GM18511 (cell line): ENCODE data around the gene HOMER3.
"Not testable (repeated sequence)": the region's sequence is repeated elsewhere in the genome, so short reads cannot be mapped to it uniquely, and the experiment has no call there.

ENCODE experiments used
- ATAC-seq: cut with Tn5 transposase; IDR thresholded peaks from one replicate; pipeline ENCODE4 v1.9.1; 2021; ENCODE audit warnings: mild to moderate bottlenecking, moderate library complexity; ENCODE audit not compliant: unreplicated experiment

The HOMER3 gene

DNA sequence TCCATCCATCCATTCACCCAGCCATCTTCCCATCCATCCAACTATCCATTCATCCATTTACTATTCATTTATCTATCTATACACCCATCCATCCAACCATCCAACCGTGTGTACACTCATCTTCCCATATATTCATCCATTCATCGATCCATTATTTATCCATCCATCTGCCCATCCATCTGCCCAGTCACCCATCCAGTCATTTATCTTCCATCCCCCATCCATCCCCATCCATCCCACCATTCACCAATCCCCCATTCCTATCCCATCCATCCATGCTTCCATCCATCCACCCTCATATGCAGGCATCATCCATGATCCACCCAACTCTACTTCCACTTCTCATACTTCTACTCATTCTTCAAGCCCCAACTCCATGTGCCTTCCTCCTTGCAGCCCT lies 14.0 kb upstream of the HOMER3 start:
- no peak for ATAC-seq

DNA sequence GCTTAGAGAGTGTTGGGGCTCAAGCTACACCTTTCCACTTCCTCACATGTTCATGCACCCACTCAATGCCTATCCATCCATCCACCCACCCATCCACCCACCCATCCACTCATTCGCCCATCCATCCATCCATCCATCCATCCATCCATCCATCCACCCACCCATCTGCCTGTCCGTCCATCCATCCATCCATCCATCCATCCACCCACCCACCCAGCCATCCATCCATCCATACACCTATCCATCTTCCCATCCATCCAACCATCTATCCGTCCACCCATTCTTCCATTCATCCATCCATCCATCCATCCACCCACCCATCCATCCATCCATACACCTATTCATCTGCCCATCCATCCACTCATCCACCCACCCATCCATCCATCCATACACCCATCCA lies 13.1 kb upstream of the HOMER3 start:
- no peak for ATAC-seq

DNA sequence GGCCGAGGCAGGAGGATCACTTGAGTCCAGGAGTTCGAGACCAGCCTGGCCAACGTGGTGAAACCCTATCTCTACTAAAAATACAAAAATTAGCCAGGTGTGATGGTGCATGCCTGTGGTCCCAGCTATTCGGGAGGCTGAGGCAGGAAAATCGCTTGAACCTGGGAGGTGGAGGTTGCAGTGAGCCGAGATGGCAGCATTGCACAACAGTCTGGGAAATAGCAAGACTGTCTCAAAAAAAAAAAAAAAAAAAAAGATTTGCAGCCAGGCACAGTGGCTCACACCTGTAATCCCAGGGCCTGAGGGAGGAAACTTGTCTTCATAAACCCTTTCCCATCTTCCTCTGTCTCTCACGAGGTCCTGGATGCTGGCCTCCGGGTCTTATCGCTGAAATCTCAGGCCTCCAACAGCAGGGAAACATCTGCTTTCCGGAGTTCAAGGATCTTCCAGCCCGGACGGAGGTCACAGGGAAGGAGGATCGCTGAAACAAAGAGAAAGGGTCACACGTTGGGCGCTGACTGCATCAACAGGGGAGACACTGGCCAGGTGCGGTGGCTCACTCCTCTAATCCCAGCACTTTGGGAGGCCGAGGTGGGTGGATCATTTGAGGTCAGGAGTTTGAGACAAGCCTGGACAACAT lies 11.5 kb upstream of the HOMER3 start:
- ATAC-seq, result not testable (repeated sequence)

DNA sequence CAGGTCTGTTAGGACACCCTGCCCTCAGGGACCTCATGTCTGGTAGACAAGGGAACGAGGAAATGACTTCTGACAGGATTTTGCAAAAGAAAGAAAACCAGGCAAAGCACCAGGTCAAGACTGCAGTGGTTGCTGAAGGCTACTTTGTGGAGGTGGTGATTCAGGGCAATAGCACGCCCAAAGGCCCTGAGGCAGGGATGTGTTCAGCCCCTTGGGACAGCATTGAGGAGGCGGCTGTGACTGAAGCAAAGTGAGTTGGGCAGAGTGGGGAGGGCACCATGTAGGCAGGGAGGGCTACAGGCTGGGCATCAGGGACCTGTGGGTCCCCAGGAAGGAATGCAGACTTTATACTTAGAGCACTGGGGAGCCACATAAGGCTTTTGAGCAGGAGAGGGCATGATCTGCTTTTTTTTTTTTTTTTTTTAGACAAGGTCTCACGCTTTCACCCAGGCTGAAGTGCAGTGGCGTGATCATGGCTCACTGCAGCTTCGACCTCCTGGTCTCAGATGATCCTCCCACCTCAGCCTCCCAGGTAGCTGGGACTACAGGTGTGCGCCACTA lies 10.8 kb upstream of the HOMER3 start:
- no peak for ATAC-seq

DNA sequence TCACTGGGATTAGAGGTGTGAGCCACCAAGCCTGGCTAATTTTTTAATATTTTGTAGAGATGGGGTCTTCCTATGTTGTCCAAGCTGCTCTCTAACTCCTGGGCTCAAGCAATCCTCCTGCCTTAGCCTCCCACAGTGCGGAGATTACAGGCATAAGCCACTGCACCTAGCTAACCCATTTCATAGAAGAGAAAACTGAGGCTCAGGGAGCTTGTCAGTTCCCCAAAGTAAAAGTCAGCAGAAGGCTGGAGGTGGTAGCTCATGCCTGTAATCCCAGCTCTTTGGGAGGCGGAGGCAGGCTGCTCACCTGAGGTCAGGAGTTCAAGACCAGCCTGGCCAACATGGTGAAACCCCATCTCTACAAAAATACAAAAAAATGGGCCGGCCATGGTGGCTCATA lies 8.8 kb upstream of the HOMER3 start:
- ATAC-seq, result no peak

DNA sequence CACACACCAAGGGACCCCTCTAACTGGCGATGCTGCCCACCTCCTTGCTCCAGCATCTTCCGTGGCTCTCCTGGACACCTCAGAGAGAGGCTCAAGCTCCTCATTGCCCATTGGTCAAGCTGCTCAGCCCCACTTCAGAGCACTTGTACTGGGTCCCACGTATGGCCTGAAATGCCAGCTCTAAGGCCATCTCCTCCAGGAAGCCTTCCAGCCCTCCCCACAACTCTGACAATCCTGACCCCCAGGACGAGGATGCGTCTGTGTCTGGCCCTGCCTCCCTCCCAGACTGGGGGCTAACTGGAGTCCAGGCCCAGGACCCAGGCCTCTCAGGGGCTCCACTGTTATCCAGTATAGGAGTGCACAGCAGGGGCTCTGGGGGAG lies 7.9 kb upstream of the HOMER3 start:
- ATAC-seq, result no peak

DNA sequence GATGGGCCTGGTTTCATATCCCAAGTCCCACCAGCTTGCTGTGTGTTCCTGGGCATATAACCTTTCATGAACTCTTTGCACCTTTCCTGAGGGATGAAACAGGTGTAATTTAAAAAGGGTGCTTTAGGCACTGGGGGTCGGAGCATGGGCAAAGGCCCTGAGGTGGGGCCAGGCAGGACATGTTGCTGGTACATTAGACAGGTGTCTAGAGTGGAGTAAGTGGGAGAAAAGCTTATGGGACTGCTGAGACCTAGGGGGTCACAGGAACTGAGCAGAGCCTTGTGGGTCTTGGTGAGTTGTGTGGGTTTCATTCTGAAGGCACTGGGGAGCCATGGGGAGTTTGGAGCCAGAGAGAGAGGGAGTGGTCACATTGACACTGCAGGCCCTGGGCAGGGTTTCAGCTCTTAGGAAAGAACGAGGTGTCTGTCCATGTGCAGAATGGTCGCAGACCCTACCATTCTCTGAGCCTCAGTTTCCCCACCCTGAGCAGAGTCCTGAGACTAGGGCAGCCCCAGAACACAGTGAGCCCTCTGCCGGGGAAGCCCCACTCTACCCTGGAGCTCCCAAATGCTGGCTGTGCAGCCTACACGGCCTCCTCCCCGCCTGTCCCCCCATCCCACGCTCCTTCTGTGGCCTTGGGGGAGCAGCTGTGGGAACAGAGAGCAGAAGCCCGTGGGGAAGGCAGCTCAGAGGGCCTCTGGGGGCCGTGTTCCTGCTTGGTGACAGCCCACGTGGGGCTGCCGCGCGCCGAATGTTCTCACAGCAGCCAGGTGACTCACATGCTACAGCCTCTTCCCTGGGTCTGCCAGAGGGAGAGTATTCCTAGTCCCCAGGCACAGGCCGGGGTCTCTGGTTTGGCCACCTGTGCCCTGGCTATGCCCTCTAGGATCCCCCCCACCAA lies 7.3 kb upstream of the HOMER3 start:
- ATAC-seq, result no peak

DNA sequence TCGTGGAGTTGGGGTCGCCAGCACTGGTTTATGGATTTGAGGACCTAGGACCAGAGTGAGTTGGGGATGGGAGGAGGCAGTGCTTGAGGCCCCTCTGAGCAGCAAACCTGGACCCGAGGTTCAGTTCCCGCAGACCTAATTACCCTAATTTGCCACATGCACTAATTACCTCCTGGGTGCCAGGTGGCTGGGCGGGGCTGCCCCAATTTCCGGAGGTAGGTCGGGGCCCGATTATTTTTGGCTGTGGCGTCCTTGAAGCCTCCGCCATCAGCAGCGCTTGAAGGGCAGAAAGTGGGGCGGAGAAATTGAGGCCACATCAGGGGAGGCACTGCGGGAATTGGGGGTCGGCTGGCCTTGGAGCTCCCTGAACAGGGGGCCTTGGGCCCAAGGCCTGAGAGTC lies 5.9 kb upstream of the HOMER3 start:
- ATAC-seq, result no peak

DNA sequence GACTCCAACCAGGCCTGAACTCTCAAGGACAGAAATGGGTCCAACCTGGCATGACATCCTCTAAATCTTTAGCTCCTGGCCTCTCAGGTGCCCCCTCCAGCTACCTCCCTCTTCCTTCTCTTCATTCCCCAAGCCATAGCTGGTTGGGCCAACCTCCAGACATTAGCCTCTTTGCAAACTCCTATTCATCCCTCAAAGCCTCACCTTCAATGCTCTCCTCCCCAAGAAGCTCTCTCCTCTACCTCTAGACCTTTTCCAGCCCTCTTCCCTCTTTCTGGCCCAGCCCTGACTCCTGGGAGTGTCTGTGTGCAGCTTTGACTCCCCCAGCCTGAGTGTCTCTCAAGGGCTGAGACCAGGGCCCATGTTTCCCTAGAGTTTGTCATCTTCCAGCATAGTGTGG lies 5.3 kb upstream of the HOMER3 start:
- ATAC-seq, result no peak

DNA sequence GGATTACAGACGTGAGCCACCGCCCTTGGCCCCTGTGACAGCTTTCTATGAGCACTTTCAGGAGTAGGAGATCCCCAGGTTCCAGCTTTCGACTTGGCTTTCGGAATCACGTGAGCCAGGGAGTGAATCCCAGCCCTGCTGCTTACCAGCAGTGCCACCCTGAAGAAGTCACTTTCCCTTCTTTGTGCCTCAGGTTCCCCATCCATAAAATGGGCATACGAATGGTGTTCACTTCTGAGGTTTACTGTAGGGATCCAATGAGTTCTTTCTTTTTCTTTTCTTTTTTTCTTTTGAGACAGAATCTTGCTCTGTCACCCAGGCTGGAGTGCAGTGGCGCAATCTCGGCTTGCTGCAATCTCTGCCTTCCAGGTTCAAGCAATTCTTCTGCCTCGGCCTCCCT lies 4.3 kb upstream of the HOMER3 start:
- no peak for ATAC-seq

DNA sequence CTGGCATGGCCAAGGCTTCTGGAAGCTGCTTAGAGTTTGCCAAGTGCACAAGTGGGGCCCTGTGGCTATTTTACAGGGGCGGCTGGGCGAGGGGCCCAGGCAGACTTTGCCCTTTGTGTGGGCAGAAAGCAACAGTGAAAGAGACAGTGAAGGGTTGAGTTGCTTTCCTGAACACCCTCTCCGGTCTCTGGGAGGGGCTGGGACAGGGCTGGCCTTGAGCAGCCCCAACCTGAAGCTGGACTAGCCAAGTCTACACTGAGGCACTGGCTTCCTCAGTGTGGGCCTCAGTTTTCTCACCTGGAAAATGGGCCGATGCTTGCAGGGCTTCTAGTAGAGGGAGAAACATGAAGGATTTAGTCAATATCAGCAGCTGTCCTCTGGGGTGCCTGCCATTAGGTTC lies 2.4 kb upstream of the HOMER3 start:
- ATAC-seq, result no peak

DNA sequence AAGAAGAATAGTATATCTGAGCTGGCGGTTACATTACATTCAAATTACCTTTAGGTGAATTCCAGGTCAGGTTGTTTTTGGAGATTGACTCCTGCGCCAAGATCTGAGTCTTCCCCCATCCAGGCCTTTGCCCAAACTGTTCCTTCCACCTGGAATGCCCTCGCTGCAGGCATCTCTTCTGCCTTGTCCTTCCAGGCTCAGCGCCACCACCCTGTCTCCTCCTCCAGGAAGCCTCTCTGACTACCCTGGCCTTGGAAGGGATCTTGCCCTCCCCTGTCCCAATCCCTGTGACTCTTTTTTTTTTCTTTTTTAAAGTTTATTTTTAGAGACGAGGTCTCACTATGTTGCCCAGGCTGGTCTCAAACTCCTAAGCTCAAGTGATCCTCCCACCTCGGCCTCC lies 1.7 kb upstream of the HOMER3 start:
- ATAC-seq, result no peak

DNA sequence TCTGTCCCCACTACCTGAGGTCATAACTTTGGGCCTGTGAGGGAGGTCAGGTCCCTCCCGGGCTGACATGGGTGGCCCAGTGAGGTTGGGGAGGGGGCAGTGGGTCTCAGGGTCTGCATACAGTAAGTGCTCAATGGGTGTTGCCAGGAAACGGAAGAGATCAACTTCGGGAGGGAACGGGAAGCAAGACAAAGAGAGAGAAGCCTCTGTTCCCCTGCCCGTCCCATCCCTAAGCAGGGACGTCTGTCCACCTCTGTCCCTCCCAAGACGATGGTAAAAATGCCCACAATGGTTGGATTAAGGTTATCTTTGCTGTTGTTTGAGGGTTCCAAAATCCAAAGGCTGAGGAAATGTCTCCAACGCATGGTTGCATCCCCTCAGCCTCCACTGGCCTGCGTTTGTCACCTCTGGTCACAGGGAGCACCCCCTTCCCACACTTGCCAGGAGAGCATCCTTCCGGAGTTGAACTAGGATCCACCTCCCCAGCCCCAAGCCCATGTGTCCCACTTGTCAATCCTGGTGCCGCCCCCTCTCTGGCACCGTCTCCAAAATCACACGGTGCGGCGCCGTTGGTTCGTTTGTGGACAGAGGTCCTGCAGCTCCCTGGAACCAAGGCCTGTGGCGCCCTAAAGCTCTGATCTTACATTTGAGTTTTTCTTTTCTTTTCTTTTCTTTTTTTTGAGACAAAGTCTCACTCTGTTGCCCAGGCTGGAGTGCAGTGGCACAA lies 774 bp upstream of the HOMER3 start:
- ATAC-seq, result no peak

DNA sequence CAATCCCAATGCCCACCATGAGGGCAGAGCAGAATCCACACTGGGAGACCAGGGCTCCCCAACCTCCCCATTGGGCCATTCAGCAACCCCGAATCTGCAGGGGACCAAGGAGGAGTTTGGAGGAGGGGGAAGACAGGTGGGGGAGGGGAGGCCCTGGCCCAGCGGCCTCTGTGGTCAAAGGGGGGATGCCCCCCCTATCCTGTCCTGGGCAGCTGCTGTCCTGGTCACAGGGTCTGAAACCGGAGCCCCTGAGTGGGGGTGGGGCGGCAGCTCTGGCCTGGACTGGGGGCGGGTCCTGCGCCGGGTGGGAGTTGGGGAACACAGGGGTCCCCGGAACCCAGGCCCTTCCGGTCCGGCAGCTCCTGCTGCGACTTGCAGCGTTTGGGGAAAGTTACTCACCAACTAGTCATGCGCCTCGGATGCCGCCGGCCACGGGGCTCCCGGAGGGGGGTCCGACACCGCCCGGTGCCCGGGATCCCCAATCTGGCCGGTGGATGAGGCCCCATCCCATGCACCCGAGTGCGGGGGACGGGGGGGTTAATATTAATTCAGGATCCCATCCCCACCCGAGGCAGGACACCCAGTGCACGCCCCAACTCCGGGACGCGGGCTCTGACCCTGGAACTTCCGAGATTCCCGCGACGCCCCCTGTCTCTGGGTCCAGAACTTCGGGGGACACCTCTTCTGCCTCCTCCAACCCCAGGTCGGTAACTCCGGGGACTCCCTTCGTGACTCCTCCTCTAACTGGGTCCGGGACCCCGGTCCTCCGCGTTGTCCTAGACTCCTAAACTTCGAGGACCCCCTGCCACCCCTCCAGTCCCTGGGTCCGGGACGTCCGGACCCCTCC lies 872 bp downstream of the HOMER3 start:
- no peak for ATAC-seq

DNA sequence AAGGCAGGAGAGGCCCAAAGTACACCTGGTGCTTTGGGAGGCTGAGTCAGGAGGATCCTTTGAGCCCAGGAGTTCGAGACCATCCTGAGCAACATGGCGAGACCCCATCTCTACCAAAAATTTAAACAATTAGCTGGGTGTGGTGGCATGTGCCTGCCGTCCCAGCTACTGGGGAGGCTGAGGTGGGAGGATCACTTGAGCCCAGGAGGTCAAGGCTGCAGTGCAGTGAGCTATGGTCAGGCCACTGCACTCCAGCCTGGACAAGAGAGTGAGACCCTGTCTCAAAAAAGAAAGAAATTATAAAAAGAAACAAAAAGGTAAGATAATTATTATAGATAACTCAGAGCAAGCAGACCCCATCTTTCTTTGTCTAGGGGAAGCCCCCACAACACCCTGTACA lies 1.9 kb downstream of the HOMER3 start:
- no peak for ATAC-seq

DNA sequence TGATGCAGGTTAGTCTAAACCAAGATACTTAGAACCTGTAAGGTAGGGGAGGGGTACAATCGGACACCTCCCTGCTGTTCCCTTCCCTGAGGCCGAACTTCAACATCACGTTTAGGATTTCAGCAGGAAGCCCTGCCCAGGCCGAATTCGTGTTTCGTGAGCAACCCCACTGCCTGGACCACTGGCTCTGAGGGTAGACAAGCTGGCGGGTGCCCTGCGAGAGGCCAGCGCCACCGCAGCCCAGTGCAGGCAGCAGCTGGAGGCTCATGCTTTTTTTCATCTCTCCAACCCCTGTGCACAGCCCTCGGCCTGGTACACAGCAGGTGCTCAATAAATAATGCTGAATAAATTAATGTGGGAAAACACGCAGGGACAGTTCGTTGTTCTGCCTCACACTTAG lies 7.7 kb downstream of the HOMER3 start:
- no peak for ATAC-seq

DNA sequence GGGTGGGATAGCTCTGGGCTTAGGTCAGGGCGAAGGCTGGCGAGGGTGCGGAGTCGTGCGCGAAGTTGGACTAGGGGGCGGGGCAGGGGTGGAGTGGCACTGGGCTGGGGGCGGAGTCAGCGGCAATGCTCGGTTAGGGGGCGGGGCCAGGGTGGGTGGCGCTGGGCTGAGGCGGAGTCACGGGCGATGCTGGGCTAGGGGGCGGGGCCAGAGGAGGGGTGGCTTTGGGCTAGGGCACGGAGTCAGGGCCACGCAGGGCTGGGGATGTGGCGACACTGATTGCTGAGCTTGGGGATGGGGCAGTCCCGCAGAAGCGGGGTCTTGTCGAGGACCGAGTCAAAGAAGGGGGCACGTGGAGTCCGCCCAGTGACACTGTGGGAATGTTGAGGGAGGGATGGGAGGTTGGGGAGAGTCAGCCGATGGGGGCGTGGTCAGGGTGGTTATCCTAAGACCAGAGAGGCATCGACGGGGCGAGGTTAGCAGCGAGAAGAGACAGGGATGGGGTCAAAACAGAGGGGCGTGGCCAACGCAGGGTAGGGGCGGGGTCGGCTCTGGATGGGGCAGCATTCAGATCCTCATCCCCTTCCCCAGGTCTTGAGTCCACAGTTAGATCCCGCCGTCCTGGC lies 8.7 kb downstream of the HOMER3 start:
- ATAC-seq, result no peak

DNA sequence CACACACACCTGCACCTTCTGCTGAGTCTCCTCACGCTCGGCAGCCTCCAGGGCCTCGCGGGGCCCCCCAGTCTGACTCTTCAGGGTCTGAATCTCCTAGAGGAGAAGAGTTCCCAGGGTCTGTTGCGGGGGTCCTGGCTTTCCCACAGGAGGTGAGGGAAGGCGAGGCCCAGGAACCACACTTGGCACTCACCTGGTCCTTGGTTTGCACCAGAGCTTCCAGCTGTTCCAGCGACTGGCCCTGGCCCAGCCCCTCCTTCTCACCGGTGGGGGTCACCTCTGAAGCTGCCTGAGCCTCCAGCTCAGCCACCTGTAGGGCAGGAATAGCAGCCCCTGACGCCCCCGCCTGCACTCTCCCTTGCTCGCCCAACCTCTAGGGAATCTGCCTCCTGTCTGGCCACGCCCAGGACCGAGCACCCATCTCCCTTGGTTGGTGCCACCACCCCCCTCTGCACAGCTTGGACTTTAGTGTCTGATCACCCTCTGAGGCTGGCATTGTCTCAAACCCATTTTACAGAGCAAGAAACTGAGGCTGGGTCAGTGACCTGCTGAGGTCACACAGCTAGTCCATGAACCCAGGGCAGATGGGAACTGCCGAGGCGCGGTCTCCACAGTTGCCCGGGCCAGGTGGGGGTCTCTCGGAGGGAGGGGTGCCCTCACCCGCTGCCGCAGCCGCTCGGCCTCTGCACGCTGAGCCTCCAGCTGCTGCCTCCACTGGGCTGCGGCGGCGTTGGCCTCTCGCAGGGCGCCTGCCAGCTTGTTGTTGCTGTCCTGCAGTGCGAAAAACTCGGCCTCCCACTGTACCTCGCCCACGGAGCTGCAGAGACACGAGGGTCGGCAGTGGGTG lies 9.5 kb downstream of the HOMER3 start:
- no peak for ATAC-seq

DNA sequence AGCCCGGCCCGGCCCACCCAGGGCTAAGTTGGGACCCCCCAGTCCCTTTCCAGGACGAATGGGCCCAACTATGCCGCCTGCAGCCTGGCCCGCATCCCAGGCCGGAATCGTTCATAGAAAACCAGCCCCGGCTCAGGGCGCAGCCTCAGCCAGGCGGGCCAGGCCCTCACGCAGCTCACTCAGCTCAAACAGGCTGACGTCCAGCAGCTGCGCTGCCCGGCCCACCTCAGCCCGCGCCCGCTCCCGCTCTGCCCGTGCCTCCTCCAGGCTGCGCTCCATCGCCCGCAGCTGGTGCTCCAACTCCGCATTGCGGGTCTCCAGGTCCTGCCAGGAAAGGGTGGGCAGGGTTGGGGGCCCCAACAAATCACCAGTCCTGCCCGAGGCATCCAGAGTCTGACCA lies 11.7 kb downstream of the HOMER3 start:
- no peak for ATAC-seq
